HG03442 (cell line): ENCODE measurements around the gene ANO4.

Experiments
- ATAC-seq: cut with Tn5 transposase; IDR thresholded peaks from one replicate; pipeline ENCODE4 v1.9.1; 2021; ENCODE audit warnings: mild to moderate bottlenecking, moderate library complexity; ENCODE audit not compliant: unreplicated experiment

ANO4 gene

GRCh38 chr12:100794441-100795173, at the start of gene ANO4:
Gene ANO4 (plus strand): TSS chr12:100794776. CDS start chr12:100901786, 107,010 bp downstream.
- ATAC-seq = no peak

- no peak for ATAC-seq
These were observed 49.1 kb upstream of the ANO4 start for GRCh38 chr12:100745378-100746071.

GRCh38 chr12:100752841-100753240, 41.7 kb upstream of the ANO4 start:
- no peak for ATAC-seq

- ATAC-seq = no peak
These were observed 40.7 kb upstream of the ANO4 start for GRCh38 chr12:100753837-100754236.

GRCh38 chr12:100755186-100755585, 39.4 kb upstream of the ANO4 start:
- no peak for ATAC-seq

GRCh38 chr12:100758083-100758482, 36.5 kb upstream of the ANO4 start:
- no peak for ATAC-seq

- ATAC-seq = no peak
These were observed 27.2 kb upstream of the ANO4 start for GRCh38 chr12:100767371-100767770.

- ATAC-seq = no peak
These were observed 26.6 kb upstream of the ANO4 start for GRCh38 chr12:100767950-100768349.

- ATAC-seq = no peak
These were observed 15.5 kb upstream of the ANO4 start for GRCh38 chr12:100778967-100779590.

- no peak for ATAC-seq
These were observed 5.4 kb upstream of the ANO4 start for GRCh38 chr12:100789146-100789545.

- ATAC-seq = no peak
These were observed 4.6 kb upstream of the ANO4 start for GRCh38 chr12:100789975-100790374.

GRCh38 chr12:100790552-100790951, 4.0 kb upstream of the ANO4 start:
- ATAC-seq = no peak

- no peak for ATAC-seq
These were observed 1.4 kb upstream of the ANO4 start for GRCh38 chr12:100793182-100793581.

- no peak for ATAC-seq
These were observed 711 bp downstream of the ANO4 start for GRCh38 chr12:100795174-100795799.

- ATAC-seq = no peak
These were observed 1.2 kb downstream of the ANO4 start for GRCh38 chr12:100795800-100796179.

GRCh38 chr12:100796621-100797020, 2.0 kb downstream of the ANO4 start:
- no peak for ATAC-seq

GRCh38 chr12:100797246-100797645, 2.7 kb downstream of the ANO4 start:
- ATAC-seq = no peak

GRCh38 chr12:100797786-100798185, 3.2 kb downstream of the ANO4 start:
- ATAC-seq = no peak

GRCh38 chr12:100798286-100799160, 3.9 kb downstream of the ANO4 start:
- ATAC-seq = no peak

GRCh38 chr12:100799770-100800169, 5.2 kb downstream of the ANO4 start:
- no peak for ATAC-seq

- no peak for ATAC-seq
These were observed 6.1 kb downstream of the ANO4 start for GRCh38 chr12:100800723-100801122.
